ENCODE measurements around the gene HYAL3.

The HYAL3 gene

DNA sequence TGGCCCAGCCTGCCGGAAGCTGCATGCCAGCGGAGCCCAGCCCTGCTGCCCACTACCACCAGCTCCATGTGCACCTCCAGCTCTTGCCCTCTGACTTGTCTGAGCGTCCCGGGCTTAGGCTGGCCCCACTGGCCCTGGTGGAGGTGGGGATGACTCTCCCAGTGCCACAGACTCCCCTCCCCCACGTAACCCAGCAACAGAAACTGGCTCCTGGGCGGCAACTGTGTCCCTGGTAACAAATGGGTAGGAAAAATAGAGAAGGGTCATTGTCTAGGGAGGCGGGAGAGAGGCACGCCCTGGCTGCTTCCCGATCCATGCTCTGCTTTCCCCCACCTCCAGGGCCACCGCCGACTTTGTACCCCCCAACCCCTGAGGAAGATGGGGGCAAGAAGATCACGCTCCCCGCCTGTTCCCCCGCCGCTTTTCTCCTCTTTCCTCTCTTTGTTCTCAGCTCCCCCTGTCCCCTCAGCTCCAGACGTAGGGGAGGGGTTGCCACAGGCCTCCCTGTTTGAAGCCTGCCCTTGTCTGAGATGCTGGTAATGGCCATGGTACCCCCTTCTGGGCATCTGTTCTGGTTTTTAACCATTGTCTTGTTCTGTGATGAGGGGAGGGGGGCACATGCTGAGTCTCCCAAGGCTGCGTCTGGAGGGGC is 41.0 kb downstream of the HYAL3 start:
- DNase-seq (ENCODE audit: extremely low spot score): no peak
- POLR2A ChIA-PET: interaction anchor here (0.6 kb wide), 2 partner anchors 30 to 1818 kb away, joined by 4 to 11 read pairs; partner anchors contain the start of gene CCDC51
- no peak for TF ChIP-seq CTCF (IDR thresholded peaks at IDR 0.05; ENCODE audit: control extremely low read depth, extremely low read depth, low read depth, missing control alignments)
- CTCF ChIA-PET: interaction anchor here (1.0 to 9.4 kb wide), 6 partner anchors 9 to 64 kb away, joined by 3 to 152 read pairs (median 56); partner anchors contain the start of gene SEMA3B

DNA sequence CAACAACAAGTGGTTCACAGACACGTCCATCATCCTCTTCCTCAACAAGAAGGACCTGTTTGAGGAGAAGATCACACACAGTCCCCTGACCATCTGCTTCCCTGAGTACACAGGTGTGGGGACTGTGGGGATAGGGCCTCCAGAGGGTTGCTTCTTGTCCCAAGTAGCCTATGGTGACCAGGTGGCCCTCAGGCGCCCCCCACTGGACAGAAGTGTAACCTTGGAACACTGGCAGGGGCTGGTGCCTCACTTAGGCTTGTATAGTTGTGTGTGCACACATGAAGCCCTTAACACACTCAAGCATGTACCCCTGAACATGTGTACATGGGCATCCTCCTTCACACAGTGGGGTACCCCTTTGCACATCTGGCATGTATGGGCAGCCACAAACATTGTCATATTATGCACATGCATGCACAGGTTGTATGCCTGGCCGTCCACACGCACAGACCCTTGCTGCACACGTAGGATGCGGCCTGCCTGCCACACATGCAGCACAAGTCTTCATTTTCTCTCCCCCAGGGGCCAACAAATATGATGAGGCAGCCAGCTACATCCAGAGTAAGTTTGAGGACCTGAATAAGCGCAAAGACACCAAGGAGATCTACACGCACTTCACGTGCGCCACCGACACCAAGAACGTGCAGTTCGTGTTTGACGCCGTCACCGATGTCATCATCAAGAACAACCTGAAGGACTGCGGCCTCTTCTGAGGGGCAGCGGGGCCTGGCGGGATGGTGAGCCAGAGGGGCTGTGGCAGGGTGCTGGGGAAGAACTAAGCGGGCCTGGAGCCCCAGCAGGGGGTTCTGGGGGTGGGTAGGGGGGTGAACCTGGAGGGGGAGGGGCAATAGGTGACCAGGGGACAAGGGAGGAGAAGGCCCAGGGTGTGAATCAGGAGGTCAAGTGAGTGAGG is 42.0 kb downstream of the HYAL3 start:
- TF ChIP-seq CTCF (IDR thresholded peaks at IDR 0.05; ENCODE audit: control extremely low read depth, extremely low read depth, low read depth, missing control alignments): no peak
- ChIA-PET POLR2A (no interaction called here), CTCF (interaction anchor here (1.0 to 9.4 kb wide), 6 partner anchors 9 to 63 kb away, joined by 3 to 152 read pairs (median 38); no protein-coding TSS in a partner anchor)
- DNase-seq (ENCODE audit: extremely low spot score): no peak

DNA sequence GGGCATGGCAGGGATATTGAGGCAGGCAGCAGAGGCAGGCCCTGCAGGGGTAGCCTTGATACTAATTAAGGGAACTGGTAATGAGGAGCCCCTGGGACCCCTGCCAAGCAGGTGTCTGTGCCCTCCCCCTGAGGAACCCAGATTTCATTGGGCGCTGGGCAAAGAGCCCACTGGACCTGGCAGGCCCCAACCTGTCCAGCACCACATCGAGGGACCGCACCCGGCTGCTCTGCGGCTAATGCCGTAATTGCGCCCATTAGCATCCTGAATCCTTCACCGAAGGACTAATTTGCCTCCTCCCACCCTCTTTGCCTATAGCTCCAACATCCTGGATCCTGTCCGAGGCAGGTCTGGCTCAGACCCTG is 44.0 kb downstream of the HYAL3 start:
- POLR2A ChIA-PET: no interaction called here
- no peak for DNase-seq (ENCODE audit: extremely low spot score)
- CTCF ChIA-PET: interaction anchor here (1.2 to 9.4 kb wide), 5 partner anchors 7 to 61 kb away, joined by 4 to 152 read pairs (median 70); no protein-coding TSS in a partner anchor
- no peak for TF ChIP-seq CTCF (IDR thresholded peaks at IDR 0.05; ENCODE audit: control extremely low read depth, extremely low read depth, low read depth, missing control alignments)

DNA sequence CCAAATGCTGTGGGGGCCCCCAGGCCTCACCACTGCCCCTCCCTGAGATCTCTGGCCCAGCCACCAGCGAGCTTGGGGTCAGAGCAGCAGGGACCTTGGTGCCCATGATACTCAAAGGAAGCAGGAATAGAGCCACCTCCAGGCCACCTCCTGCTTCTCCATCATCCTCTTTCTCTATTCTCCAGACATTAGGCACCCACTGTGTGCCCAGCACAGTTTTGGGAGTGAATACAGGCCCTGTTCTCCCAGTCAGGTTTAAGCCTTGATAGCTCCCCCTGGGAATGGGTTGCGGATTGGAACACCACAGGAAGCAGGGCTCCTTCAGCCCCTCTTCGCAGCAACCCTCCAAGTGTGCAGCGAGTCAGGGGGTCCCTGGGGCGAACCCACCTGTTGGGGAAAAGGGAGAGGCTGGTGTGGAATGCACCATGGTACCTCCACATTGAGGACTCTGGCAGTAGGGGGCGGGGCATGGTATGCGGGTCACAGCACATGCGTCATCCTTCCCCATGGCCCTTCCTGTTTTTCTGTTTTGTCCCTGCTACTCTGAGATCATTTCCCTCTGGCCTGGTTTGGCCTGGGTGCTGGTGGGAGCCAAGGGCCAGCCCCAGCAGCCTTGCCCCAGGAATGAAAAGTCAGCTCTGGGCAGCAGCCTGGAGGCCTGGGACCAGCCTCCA is 44.5 kb downstream of the HYAL3 start:
- ChIA-PET POLR2A (interaction anchor here (1.8 kb wide), 1 partner anchor 19 kb away, joined by 5 read pairs; the partner anchor contains the start of gene GNAI2), CTCF (interaction anchor here (1.2 to 9.4 kb wide), 6 partner anchors 6 to 61 kb away, joined by 4 to 152 read pairs (median 37); no protein-coding TSS in a partner anchor)
- TF ChIP-seq CTCF (IDR thresholded peaks at IDR 0.05; ENCODE audit: control extremely low read depth, extremely low read depth, low read depth, missing control alignments): no peak
- DNase-seq (ENCODE audit: extremely low spot score): no peak

DNA sequence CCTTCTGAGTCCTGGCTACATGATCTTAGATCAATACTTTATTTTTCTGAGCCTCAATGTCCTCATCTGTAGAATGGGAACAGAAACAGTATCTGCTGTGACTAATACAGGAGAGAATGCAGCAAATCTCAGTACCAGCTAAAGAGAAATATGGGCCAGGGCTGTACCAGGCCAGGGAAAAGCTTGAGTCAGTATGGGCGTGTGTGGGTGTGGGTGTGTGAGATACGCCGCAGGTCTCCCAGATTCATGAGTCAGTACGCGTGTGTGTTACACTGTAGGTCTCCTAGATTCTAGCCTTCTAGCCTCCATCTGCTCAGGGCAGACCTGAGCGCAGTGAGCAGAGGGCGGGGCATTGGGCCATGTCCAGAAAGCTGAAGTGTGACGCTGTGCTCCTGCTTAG is 48.0 kb downstream of the HYAL3 start:
- no peak for TF ChIP-seq CTCF (IDR thresholded peaks at IDR 0.05; ENCODE audit: control extremely low read depth, extremely low read depth, low read depth, missing control alignments)
- no peak for DNase-seq (ENCODE audit: extremely low spot score)
- ChIA-PET CTCF (interaction anchor here (1.5 to 12.7 kb wide), 3 partner anchors 7 to 20 kb away, joined by 5 to 276 read pairs (median 152); partner anchors contain the start of gene GNAI2), POLR2A (interaction anchor here (1.0 kb wide), 1 partner anchor 9 kb away, joined by 3 read pairs; no protein-coding TSS in a partner anchor)

- ChIA-PET POLR2A (interaction anchor here (1.0 kb wide), 1 partner anchor 9 kb away, joined by 3 read pairs; no protein-coding TSS in a partner anchor), CTCF (interaction anchor here (0.6 to 12.7 kb wide), 6 partner anchors 8 to 78 kb away, joined by 3 to 276 read pairs (median 4); partner anchors contain the start of genes GNAI2 and TUSC2)
- DNase-seq (ENCODE audit: extremely low spot score): no peak
- TF ChIP-seq CTCF (IDR thresholded peaks at IDR 0.05; ENCODE audit: control extremely low read depth, extremely low read depth, low read depth, missing control alignments): no peak
Observed at GRCh38 chr3:50250514-50250913, 48.7 kb downstream of the HYAL3 start.

Measured in GM10248 (cell line).